ENCODE measurements around the gene USP34. TPM values are rescaled to one million over a fixed set of nuclear protein-coding genes. Genes with fewer than 3 reads are reported as not detected.

USP34 gene
- total and polyA plus RNA-seq, 9 of the 15 experiments (the other 6 are each of a cell fraction or from before 2014, with no cell fraction given) = 19.8 to 108 (median 67.8) TPM

DNA sequence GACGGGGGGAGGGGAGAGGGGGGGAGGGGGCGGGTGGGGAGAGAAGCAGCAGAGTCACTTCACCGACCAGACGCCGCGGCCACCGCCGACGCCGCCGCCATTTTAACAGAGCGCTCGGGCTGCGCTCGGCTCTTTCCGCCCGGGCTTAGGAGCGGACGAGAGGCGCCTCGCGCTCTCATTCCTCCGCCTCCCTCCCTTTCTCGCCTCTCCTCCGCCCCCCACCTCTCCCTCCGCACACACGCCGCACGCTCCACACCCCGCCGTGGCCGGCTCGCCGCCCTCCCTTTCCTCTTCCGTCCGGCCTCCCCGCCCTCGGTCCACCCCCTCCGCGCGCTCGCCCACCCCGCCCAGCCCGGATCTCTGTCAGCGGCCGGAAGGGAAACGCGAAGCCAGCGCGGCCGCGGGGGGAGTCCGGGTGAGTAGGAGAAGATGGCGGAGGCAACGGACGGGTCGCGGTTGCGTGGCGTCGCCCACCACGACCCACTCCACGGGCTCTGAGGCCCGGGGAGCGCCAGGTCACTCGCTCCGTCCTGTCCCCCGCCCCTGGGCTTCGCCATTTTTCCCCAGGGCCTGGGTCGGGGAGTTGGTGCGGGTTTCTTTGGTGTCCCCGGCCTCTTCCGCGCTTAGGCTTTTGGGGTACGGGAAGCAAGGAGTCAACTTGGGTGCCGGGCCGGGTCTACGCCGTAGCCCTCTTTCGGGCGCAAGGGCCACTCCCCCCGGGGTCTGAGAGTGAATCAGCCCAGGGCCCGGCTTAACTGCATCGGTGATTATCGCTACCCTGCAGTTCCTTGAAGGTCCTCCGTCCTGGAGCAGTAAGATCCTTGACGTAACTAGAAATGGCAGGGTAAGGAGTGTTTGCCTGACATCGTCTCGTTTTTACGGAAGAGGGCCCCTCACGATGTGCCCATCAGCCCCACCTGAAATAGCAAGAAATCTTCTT, at the start of gene USP34 (continued):
- TF ChIP-seq RFX7 (CRISPR knock-in tag; IDR thresholded peaks at IDR 0.05) (no peak), DMBX1 (CRISPR knock-in tag; IDR thresholded peaks at IDR 0.05; ENCODE audit: borderline replicate concordance) (no peak), ZNF79 (CRISPR knock-in tag; IDR thresholded peaks at IDR 0.05; ENCODE audit: low read depth) (no peak), ZNF76 (CRISPR knock-in tag; IDR thresholded peaks at IDR 0.05; ENCODE audit: borderline replicate concordance) (no peak), FOXP4 (CRISPR knock-in tag; IDR thresholded peaks at IDR 0.05; ENCODE audit: borderline replicate concordance) (no peak), SIN3A (IDR thresholded peaks at IDR 0.05; ENCODE audit: borderline replicate concordance in 2 of 2, control insufficient read depth in 1 of 2, low read depth in 2 of 2, low read length in 2 of 2) (peak; percentile 50 to 51; a peak in 2 of 4 replicates), ZNF134 (CRISPR knock-in tag; conservative IDR thresholded peaks at IDR 0.05) (no peak), ZFPM2 (CRISPR knock-in tag; IDR thresholded peaks at IDR 0.05) (no peak), BCOR (IDR thresholded peaks at IDR 0.05) (no peak), SMAD1 (IDR thresholded peaks at IDR 0.05; ENCODE audit: low read depth, low read length, partially characterized antibody) (no peak), GATAD2B (IDR thresholded peaks at IDR 0.05; ENCODE audit: borderline replicate concordance) (no peak), NR2C1 (IDR thresholded peaks at IDR 0.05) (no peak), NR2C1 (tag; IDR thresholded peaks at IDR 0.05) (peak; percentile 39; the same call in 1 of the 2 replicates), ZNF830 (CRISPR knock-in tag; IDR thresholded peaks at IDR 0.05) (0 out of 2 replicates have a peak, but pooled peaks have one; percentile 54), HMG20A (CRISPR knock-in tag; conservative IDR thresholded peaks at IDR 0.05) (no peak), SRSF3 (IDR thresholded peaks at IDR 0.05; ENCODE audit: insufficient read depth, low read length) (peak; percentile 61; the same call in 1 of the 2 replicates)
- TF ChIP-seq, protein P1, sequence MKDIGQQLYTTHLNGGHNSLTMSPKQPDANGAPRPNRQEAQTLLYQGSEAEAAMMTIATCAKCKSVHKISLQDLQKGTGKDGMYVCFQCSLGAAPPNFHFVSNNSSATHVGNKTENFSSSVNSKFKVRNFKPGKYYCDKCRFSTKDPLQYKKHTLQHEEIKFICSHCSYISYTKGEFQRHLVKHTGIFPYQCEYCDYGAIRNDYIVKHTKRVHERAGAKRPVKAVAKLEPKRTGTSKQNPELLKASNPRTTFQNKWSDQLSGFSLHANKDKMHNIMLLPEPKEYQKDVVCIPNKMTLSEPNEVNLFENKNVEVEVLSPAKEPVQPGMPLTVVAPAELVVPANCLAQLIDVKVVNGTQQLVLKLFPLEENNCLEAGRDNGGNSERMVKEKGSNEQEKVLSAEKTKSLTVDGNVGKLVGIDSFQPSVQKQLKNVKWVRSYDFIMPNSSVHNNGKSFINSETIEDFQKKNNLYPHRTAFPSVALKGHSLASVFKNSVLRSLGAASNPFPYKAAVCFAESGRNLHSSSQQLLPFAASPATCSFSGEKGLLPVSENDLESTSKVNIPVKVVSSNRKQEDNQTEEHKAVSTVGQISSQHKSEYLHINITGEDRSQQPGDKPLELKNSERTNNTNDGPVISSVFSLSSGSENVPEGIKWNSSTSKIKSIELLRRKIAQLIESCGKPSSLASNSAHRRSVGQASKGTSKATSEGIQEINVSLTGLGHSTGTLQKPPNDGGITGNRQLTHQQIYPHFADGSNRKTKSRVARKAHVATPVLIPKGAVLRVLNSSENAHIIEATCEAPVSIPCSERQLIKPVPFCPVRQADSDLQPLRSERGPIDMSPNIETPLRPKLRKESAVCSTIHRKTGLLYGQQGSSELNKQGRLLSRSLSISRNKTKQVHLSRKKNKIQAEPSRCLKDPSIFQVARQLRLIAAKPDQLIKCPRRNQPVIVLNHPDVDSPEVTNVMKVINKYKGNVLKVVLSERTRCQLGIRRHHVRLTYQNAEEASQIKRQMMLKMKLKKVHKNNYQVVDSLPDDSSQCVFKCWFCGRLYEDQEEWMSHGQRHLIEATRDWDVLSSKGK (CRISPR knock-in tag; IDR thresholded peaks at IDR 0.05) = no peak
- TF ChIP-seq, protein P2, sequence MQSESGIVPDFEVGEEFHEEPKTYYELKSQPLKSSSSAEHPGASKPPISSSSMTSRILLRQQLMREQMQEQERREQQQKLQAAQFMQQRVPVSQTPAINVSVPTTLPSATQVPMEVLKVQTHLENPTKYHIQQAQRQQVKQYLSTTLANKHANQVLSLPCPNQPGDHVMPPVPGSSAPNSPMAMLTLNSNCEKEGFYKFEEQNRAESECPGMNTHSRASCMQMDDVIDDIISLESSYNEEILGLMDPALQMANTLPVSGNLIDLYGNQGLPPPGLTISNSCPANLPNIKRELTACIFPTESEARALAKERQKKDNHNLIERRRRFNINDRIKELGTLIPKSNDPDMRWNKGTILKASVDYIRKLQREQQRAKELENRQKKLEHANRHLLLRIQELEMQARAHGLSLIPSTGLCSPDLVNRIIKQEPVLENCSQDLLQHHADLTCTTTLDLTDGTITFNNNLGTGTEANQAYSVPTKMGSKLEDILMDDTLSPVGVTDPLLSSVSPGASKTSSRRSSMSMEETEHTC (IDR thresholded peaks at IDR 0.05) = no peak
- TF ChIP-seq, protein P3, sequence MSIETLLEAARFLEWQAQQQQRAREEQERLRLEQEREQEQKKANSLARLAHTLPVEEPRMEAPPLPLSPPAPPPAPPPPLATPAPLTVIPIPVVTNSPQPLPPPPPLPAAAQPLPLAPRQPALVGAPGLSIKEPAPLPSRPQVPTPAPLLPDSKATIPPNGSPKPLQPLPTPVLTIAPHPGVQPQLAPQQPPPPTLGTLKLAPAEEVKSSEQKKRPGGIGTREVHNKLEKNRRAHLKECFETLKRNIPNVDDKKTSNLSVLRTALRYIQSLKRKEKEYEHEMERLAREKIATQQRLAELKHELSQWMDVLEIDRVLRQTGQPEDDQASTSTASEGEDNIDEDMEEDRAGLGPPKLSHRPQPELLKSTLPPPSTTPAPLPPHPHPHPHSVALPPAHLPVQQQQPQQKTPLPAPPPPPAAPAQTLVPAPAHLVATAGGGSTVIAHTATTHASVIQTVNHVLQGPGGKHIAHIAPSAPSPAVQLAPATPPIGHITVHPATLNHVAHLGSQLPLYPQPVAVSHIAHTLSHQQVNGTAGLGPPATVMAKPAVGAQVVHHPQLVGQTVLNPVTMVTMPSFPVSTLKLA (conservative IDR thresholded peaks at IDR 0.05) = peak in 1 of 2 experiments; percentile 77; a peak in 2 of 4 replicates

Measured in K562 (cell line).